K562 (cell line): ENCODE measurements around the gene CACNA1C. TPM values are rescaled to one million over a fixed set of nuclear protein-coding genes. Genes with fewer than 3 reads are reported as not detected.

Experiments
- ATAC-seq: fragments of 200-7000 bp; cut with Tn5 transposase; 3 replicates; pipeline ENCODE4 v1.9.1; 2020; ENCODE audit warnings: moderate library complexity
- BruUV-seq: library from RNA; stranded (reverse); fragments of 400-500 nt; replicated peaks from 2 replicates; lab custom pipeline; 2021; lab: Mats Ljungman, UMichigan
- CTCF ChIA-PET: fragments of 300-600 bp; formaldehyde crosslinking; extraction: SDS; loops from one replicate; lab custom pipeline; 2021; ENCODE audit warnings: low intra/inter-chr PET ratio; lab: Yijun Ruan, JAX
- POLR2A ChIA-PET: fragments of 300-600, 350-650 bp; sonication (Branson Sonifier 250); formaldehyde crosslinking; extraction: SDS; loops from one replicate; lab custom pipeline; 2021; ENCODE audit warnings: antibody characterized with exemption, inconsistent platforms; lab: Yijun Ruan, JAX
- DNase-seq, 4 experiments: peaks; one replicate each; pipeline versions ENCODE4 v3.0.0 to v3.0.0-alpha.2; 2011 to 2018; ENCODE audit warnings: low spot score in 3 of 4, mixed read lengths in 3 of 4; ENCODE audit errors: extremely low read depth in 1 of 4
- FAIRE-seq: peaks from 2 replicates; lab custom pipeline; 2011; peaks lifted over from hg19 to GRCh38; lab: Jason Lieb, UNC
- H2AFZ ChIP-seq: 2 replicates; pipeline ENCODE4 v1.6.0; 2011; ENCODE audit warnings: low read depth, low read length, control low read depth, inconsistent platforms
- H3K27ac ChIP-seq: fragments of 200-600 bp; 3 replicates; pipeline ENCODE4 v1.8.0; 2011; ENCODE audit warnings: low read depth, mild to moderate bottlenecking, control low read depth, inconsistent platforms, low read length, moderate library complexity, mixed read lengths; ENCODE audit errors: extremely low read depth
- H3K27me3 ChIP-seq, 2 experiments: fragments of 300-600 bp in 1 of 2; 2 replicates in 1 of 2; 3 replicates in 1 of 2; pipeline versions ENCODE4 v1.6.0 to v1.8.0; 2011; ENCODE audit warnings: inconsistent platforms in 2 of 2, low read length in 2 of 2, mild to moderate bottlenecking in 1 of 2, mixed read lengths in 1 of 2, moderate library complexity in 1 of 2; ENCODE audit not compliant: control insufficient read depth in 2 of 2, insufficient read depth in 2 of 2
- H3K36me3 ChIP-seq: fragments of 300-600 bp; 3 replicates; pipeline ENCODE4 v1.8.0; 2011; ENCODE audit warnings: mild to moderate bottlenecking, low read length, inconsistent platforms; ENCODE audit not compliant: control insufficient read depth, insufficient read depth
- H3K4me1 ChIP-seq, 2 experiments: fragments of 200-600 bp in 1 of 2; replicated peaks in 1 of 2; 2 replicates in 1 of 2; 3 replicates in 1 of 2; pipeline versions ENCODE4 v1.5.1 to v1.8.0; 2011; ENCODE audit warnings: inconsistent platforms in 2 of 2, low read length in 2 of 2, mild to moderate bottlenecking in 1 of 2, mixed read lengths in 1 of 2, moderate library complexity in 1 of 2; ENCODE audit not compliant: control insufficient read depth in 2 of 2, insufficient read depth in 2 of 2
- H3K4me2 ChIP-seq: 2 replicates; pipeline ENCODE4 v1.6.1; 2011; ENCODE audit warnings: low read length, control low read depth, inconsistent platforms, mixed read lengths; ENCODE audit not compliant: insufficient read depth
- H3K4me3 ChIP-seq: fragments of 200-600 bp; sonication (generic), shearing (Covaris generic); 2 replicates; pipeline ENCODE4 v1.5.1; 2016; ENCODE audit warnings: control low read depth, inconsistent platforms
- H3K79me2 ChIP-seq: fragments of 200-600 bp; 3 replicates; pipeline ENCODE4 v1.8.0; 2011; ENCODE audit warnings: low read length, inconsistent platforms; ENCODE audit not compliant: control insufficient read depth, insufficient read depth
- H3K9ac ChIP-seq, 2 experiments: 2 replicates each; pipeline versions ENCODE4 v1.6.0 to v1.6.1; 2011; ENCODE audit warnings: low read depth in 2 of 2, low read length in 2 of 2, control low read depth in 1 of 2, inconsistent platforms in 1 of 2, mild to moderate bottlenecking in 1 of 2, mixed read lengths in 1 of 2; ENCODE audit not compliant: insufficient read depth in 1 of 2
- H3K9me1 ChIP-seq: one replicate; pipeline ENCODE4 v1.6.0; 2011; ENCODE audit warnings: inconsistent platforms, mild to moderate bottlenecking, low read length, moderate library complexity; ENCODE audit not compliant: control insufficient read depth, insufficient read depth
- H3K9me3 ChIP-seq: replicated peaks from 2 replicates; pipeline ENCODE4 v1.5.1; 2011; ENCODE audit warnings: low read depth, low read length, inconsistent platforms; ENCODE audit not compliant: control insufficient read depth, insufficient read depth
- H4K20me1 ChIP-seq: replicated peaks from 2 replicates; pipeline ENCODE4 v1.6.1; 2011; ENCODE audit warnings: low read length, inconsistent platforms, mixed read lengths; ENCODE audit not compliant: control insufficient read depth, insufficient read depth
- CBFA2T3 ChIP-seq: fragments of 450-650 bp; IDR thresholded peaks from 2 replicates; pipeline ENCODE4 v1.6.1; 2017
- FOSL1 ChIP-seq: fragments of 200-800 bp; sonication (Bioruptor generic); conservative IDR thresholded peaks from 2 replicates; pipeline ENCODE4 v1.6.1; 2016; ENCODE audit warnings: missing genetic modification characterization, missing compliant biosample characterization
- MIER1 ChIP-seq: fragments of 450-650 bp; IDR thresholded peaks from 2 replicates; pipeline ENCODE4 v1.6.1; 2016; ENCODE audit warnings: antibody characterized with exemption, mild to moderate bottlenecking, low read depth
- MXD1 ChIP-seq: fragments of 250-450 bp; sonication (Bioruptor Pico); IDR thresholded peaks from 2 replicates; pipeline ENCODE4 v1.8.0; 2021; ENCODE audit warnings: borderline replicate concordance, mild to moderate bottlenecking, moderate library complexity; ENCODE audit not compliant: poor library complexity, severe bottlenecking
- PHTF2 ChIP-seq: fragments of 250-450 bp; sonication (Bioruptor Pico); IDR thresholded peaks from 2 replicates; pipeline ENCODE4 v1.5.0; 2021; ENCODE audit warnings: mild to moderate bottlenecking
- RBFOX2 ChIP-seq: fragments of 200-400 bp; formaldehyde crosslinking; IDR thresholded peaks from 2 replicates; pipeline ENCODE4 v1.6.1; 2017; ENCODE audit warnings: low read depth, mild to moderate bottlenecking, low read length, moderate library complexity
- RFX1 ChIP-seq: fragments of 450-650 bp; IDR thresholded peaks from 2 replicates; pipeline ENCODE4 v1.6.1; 2016; ENCODE audit warnings: mild to moderate bottlenecking, moderate library complexity
- WGBS: fragments of 100-300 bp; shearing (Covaris generic); methylation state at CpG from one replicate; pipeline ENCODE4 v1.1.6; 2016; ENCODE audit warnings: low coverage, mixed read lengths; ENCODE audit not compliant: insufficient coverage; ENCODE audit errors: missing lambda C conversion rate; 5-methylcytosine and 5-hydroxymethylcytosine counted together
- in situ Hi-C: fragments of 300-500 bp; cut with MboI; formaldehyde crosslinking; loops from 4 replicates; pipeline ENCODE4 v1.15.0; 2018; ENCODE audit warnings: inconsistent platforms, mixed read lengths
- intact Hi-C: fragments of 100-400 bp; cut with micrococcal nuclease; formaldehyde crosslinking; loops from 2 replicates; pipeline ENCODE4 v1.14.2; 2022
- polyA plus RNA-seq, 8 experiments: library from polyadenylated mRNA; depleted of rRNA in 4 of 8; stranded (reverse) in 5 of 8; unstranded in 3 of 8; fragments of >200 nt; fragmentation: Nextera tagmentation in 2 of 8; fragmentation: Illumina TruSeq in 1 of 8; extraction: Ambion mirVana in 2 of 8; extraction: Trizol in 1 of 8; gene quantifications; 2 replicates each; pipeline versions ENCODE4 v1.2.1 to v1.2.3, GENCODE V29; 2011 to 2014; ENCODE audit warnings: inconsistent platforms in 1 of 8, missing spikeins in 1 of 8
- total RNA-seq, 7 experiments: library from RNA; depleted of rRNA in 6 of 7; stranded (reverse); fragments of >200 nt in 6 of 7; fragmentation: Illumina TruSeq in 2 of 7; extraction: Trizol in 2 of 7; gene quantifications; 2 replicates each; pipeline versions ENCODE4 v1.2.1 to v1.2.3, GENCODE V29; 2011 to 2021; ENCODE audit warnings: low replicate concordance in 1 of 7
- TF ChIP-seq, protein P1 (sequence below): fragments of 450-650 bp; IDR thresholded peaks from 2 replicates; pipeline ENCODE4 v1.6.1; 2016

The CACNA1C gene
- total and polyA plus RNA-seq, 9 of the 15 experiments (the other 6 are each of a cell fraction or from before 2014, with no cell fraction given): not detected

DNA sequence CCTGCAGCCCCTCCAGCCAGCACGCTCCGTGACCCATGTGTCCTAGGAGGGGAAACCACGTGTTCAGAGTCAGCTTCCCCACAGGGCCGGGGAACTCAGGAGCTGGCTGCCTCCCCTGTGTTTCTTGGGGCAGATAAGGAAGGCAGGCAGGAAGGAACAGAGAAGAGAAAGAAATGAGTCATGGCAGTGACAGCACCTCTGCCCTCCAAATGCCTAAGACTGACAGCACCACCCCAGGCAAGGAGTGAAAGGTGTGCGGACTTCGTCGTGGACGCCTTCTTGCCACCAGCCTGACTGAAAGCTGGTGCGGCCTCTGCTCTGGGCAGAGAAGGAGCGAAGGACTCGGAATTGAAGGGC, 575.0 kb downstream of the CACNA1C start:
- CTCF ChIA-PET: no interaction called here
- POLR2A ChIA-PET: interaction anchor here (0.5 to 0.7 kb wide), 2 partner anchors 154 to 188 kb away, joined by 3 to 4 read pairs; no protein-coding TSS in a partner anchor

More for the DNA sequence above, 575.0 kb downstream of the CACNA1C start:
- H3K9ac ChIP-seq: no peak overlapping the region
- H4K20me1 ChIP-seq: no peaks in the 10 kb centered on the region; the same call in 1 of the 2 replicates
- FAIRE-seq: no peak
- TF ChIP-seq MIER1 (no peak), RFX1 (no peak), FOSL1 (tag) (peak; percentile 38; the same call in 1 of the 2 replicates), MXD1 (CRISPR knock-in tag) (no peak), RBFOX2 (no peak), CBFA2T3 (0 out of 2 replicates have a peak, but pooled peaks have one; percentile 12), PHTF2 (CRISPR knock-in tag) (no peak)
- TF ChIP-seq, protein P1, sequence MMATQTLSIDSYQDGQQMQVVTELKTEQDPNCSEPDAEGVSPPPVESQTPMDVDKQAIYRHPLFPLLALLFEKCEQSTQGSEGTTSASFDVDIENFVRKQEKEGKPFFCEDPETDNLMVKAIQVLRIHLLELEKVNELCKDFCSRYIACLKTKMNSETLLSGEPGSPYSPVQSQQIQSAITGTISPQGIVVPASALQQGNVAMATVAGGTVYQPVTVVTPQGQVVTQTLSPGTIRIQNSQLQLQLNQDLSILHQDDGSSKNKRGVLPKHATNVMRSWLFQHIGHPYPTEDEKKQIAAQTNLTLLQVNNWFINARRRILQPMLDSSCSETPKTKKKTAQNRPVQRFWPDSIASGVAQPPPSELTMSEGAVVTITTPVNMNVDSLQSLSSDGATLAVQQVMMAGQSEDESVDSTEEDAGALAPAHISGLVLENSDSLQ: peak; percentile 10; the same call in 1 of the 2 replicates
- TF ChIP-seq, all 486 proteins: peak for 3
- H2AFZ ChIP-seq: no peak overlapping the region
- no peak overlapping the region for H3K4me2 ChIP-seq
- in situ Hi-C loops (no loop called here), intact Hi-C loops (no loop called here)
- H3K27ac ChIP-seq: no peak overlapping the region
- no peaks in the 10 kb centered on the region for H3K9me3 ChIP-seq
- H3K27me3 ChIP-seq: peaks cover 0 to 33% of the 10 kb centered on the region in 2 experiments; a peak in 3 of 5 replicates
- no peak overlapping the region for H3K4me3 ChIP-seq
- no peaks in the 10 kb centered on the region for H3K36me3 ChIP-seq
- no peaks in the 10 kb centered on the region for H3K9me1 ChIP-seq
- H3K79me2 ChIP-seq: no peaks in the 10 kb centered on the region
- BruUV-seq: no TSS peak
- ATAC-seq (no peak), DNase-seq (peak in 1 of 4 experiments; percentile 4)
- no peaks in the 10 kb centered on the region for H3K4me1 ChIP-seq
- WGBS: 0% methylated on average over 5 of the region's 11 CpGs
